ENCODE data around the gene PLA1A. TPM values are rescaled to one million over a fixed set of nuclear protein-coding genes. Genes with fewer than 3 reads are reported as not detected.

The PLA1A gene
- polyA plus RNA-seq, 4 donors, result 5.0 to 15.3 TPM; not detected in 2

DNA sequence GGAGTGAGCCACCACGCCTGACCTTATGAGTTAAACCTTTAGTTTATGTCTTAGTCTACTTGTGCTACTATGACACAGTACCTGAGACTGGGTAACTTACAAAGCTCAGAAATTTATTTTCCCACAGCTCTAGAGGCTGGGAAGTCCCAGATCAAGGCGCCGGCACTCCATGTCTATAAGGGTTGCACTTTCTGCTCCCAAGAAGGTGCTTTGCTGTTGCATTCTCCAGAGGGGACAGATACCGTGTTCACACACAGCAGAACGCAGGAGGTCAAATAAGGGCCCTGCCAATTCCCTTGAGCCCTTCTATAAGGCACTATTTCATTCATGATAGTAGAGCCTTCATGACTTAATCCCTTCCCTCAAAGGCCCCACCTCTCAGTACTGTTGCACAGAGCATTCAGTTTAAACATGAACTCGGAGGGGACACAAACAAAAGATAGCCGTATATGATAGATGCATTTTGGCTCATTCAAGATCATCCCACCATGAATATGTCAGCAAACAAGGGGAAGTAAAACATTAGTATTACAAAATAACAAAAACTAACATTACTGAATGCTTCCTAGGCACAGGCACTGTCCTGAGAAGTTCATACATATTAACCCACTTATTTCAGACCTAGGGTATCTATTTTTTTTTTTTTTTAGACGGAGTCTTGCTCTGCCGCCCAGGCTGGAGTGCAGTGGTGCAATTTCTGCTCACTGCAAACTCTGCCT, 26.5 kb downstream of the PLA1A start:
- no peak overlapping the region for H3K27ac ChIP-seq (ENCODE audit: low read depth in 1 of 3, low read length in 2 of 3)
- DNase-seq, result no peak
- no peak for FAIRE-seq
- H3K36me3 ChIP-seq (ENCODE audit: control insufficient read depth in 3 of 3, insufficient read depth in 2 of 3, low read depth in 1 of 3, low read length in 3 of 3), result peaks cover 0 to 6% (median 0%) of the 10 kb centered on the region in 3 donors
- H3K4me3 ChIP-seq (ENCODE audit: low read depth in 1 of 3, low read length in 3 of 3), result no peak overlapping the region
- WGBS, 3 donors, result 86 to 89% (median 88%) methylated on average over 9 of the region's 9 CpGs
- H3K9me3 ChIP-seq (ENCODE audit: control insufficient read depth in 2 of 2, insufficient read depth in 1 of 2, low read depth in 1 of 2, low read length in 1 of 2), result peaks cover 0 to 4% of the 10 kb centered on the region in 2 donors
- H3K27me3 ChIP-seq (ENCODE audit: control insufficient read depth in 3 of 3, insufficient read depth in 3 of 3, low read length in 3 of 3), result no peaks in the 10 kb centered on the region
- no peaks in the 10 kb centered on the region for H3K4me1 ChIP-seq (ENCODE audit: control insufficient read depth in 3 of 3, insufficient read depth in 2 of 3, low read depth in 1 of 3, low read length in 2 of 3)

DNA sequence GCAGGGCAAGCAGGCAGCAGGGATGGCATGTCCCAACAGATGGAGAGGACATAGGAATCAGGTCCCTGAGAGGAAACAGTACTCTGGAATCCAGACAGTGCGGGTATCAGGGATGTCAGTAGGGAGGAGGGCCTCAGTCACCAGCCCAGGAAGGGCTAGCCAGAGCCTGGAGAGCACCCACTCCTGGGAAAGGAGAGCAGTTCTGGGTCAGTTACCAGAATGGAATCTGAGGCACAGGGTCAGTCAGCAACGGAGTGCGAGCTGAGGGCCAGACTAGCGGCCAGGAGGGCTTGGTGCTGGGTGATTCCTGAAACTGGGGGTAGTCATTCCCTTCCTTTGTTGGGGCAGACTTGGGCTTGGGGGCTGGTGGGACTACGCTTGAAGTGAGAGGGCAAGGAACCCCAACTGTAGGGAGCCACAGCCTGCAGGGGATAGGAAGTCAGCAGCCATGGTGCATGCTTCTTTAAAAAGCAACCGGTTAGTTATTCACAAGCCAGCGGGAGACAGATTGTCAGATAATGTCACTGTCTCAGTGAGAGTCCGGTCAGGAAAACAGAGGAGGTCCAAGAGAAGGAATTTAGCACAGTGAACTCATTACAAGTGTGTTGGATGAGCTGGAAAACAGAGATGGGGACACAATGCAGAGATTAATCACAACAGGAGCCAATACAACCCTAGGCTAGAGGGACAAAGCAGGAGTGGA, 27.9 kb downstream of the PLA1A start:
- H3K27ac ChIP-seq (ENCODE audit: low read depth in 1 of 3, low read length in 2 of 3), result no peak overlapping the region
- H3K36me3 ChIP-seq (ENCODE audit: control insufficient read depth in 3 of 3, insufficient read depth in 2 of 3, low read depth in 1 of 3, low read length in 3 of 3), result peaks cover 0 to 6% (median 0%) of the 10 kb centered on the region in 3 donors
- 76 to 77% (median 77%) methylated on average over 8 of the region's 8 CpGs for WGBS, 3 donors
- no peak overlapping the region for H3K4me3 ChIP-seq (ENCODE audit: low read depth in 1 of 3, low read length in 3 of 3)
- H3K4me1 ChIP-seq (ENCODE audit: control insufficient read depth in 3 of 3, insufficient read depth in 2 of 3, low read depth in 1 of 3, low read length in 2 of 3), result peaks cover 0 to 4% (median 0%) of the 10 kb centered on the region in 3 donors
- DNase-seq (no peak), FAIRE-seq (no peak)
- H3K9me3 ChIP-seq (ENCODE audit: control insufficient read depth in 2 of 2, insufficient read depth in 1 of 2, low read depth in 1 of 2, low read length in 1 of 2), result peaks cover 0 to 4% of the 10 kb centered on the region in 2 donors
- no peaks in the 10 kb centered on the region for H3K27me3 ChIP-seq (ENCODE audit: control insufficient read depth in 3 of 3, insufficient read depth in 3 of 3, low read length in 3 of 3)

DNA sequence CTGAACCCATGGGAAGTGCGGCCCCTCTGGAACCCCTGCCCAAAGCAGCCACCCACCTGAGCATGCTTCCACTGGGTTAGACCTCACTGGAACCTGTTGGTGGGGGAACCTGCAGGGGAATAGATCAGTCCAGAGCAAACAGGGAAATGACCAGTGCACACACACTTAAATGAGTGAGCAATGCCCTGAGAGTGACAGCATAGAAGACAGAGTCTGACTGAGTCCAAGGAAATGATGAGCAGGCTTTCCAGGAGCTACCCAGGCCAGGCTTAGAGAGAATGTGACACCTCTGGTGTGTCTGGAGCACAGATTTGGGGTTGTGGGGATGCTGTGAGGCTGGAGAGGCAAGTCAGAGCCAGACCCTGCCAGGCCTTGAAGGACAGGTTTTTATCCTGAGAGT, 28.5 kb downstream of the PLA1A start:
- Histone ChIP-seq H3K27me3 (ENCODE audit: control insufficient read depth in 3 of 3, insufficient read depth in 3 of 3, low read length in 3 of 3) (no peaks in the 10 kb centered on the region), H3K4me1 (ENCODE audit: control insufficient read depth in 3 of 3, insufficient read depth in 2 of 3, low read depth in 1 of 3, low read length in 2 of 3) (peaks cover 0 to 4% (median 0%) of the 10 kb centered on the region in 3 donors), H3K36me3 (ENCODE audit: control insufficient read depth in 3 of 3, insufficient read depth in 2 of 3, low read depth in 1 of 3, low read length in 3 of 3) (peaks cover 0 to 2% (median 0%) of the 10 kb centered on the region in 3 donors), H3K27ac (ENCODE audit: low read depth in 1 of 3, low read length in 2 of 3) (no peak overlapping the region), H3K4me3 (ENCODE audit: low read depth in 1 of 3, low read length in 3 of 3) (no peak overlapping the region), H3K9me3 (ENCODE audit: control insufficient read depth in 2 of 2, insufficient read depth in 1 of 2, low read depth in 1 of 2, low read length in 1 of 2) (peaks cover 0 to 4% of the 10 kb centered on the region in 2 donors)
- DNase-seq (no peak), FAIRE-seq (no peak)
- WGBS, 3 donors, result 86 to 100% (median 100%) methylated on average over 1 of the region's 1 CpG

- no peak overlapping the region for H3K4me3 ChIP-seq (ENCODE audit: low read depth in 1 of 3, low read length in 3 of 3)
- peak overlapping the region in 1 of 3 donors; percentile 32 for H3K27ac ChIP-seq (ENCODE audit: low read depth in 1 of 3, low read length in 2 of 3)
- H3K27me3 ChIP-seq (ENCODE audit: control insufficient read depth in 3 of 3, insufficient read depth in 3 of 3, low read length in 3 of 3), result no peaks in the 10 kb centered on the region
- 61 to 79% (median 75%) methylated on average over 8 of the region's 8 CpGs for WGBS, 3 donors
- peaks cover 0 to 4% (median 0%) of the 10 kb centered on the region in 3 donors for H3K4me1 ChIP-seq (ENCODE audit: control insufficient read depth in 3 of 3, insufficient read depth in 2 of 3, low read depth in 1 of 3, low read length in 2 of 3)
- DNase-seq (no peak), FAIRE-seq (no peak)
- H3K36me3 ChIP-seq (ENCODE audit: control insufficient read depth in 3 of 3, insufficient read depth in 2 of 3, low read depth in 1 of 3, low read length in 3 of 3), result peaks cover 0 to 2% (median 0%) of the 10 kb centered on the region in 3 donors
- peaks cover 0 to 4% of the 10 kb centered on the region in 2 donors for H3K9me3 ChIP-seq (ENCODE audit: control insufficient read depth in 2 of 2, insufficient read depth in 1 of 2, low read depth in 1 of 2, low read length in 1 of 2)
These were observed 29.8 kb downstream of the PLA1A start for GRCh38 chr3:119627461-119627860.

DNA sequence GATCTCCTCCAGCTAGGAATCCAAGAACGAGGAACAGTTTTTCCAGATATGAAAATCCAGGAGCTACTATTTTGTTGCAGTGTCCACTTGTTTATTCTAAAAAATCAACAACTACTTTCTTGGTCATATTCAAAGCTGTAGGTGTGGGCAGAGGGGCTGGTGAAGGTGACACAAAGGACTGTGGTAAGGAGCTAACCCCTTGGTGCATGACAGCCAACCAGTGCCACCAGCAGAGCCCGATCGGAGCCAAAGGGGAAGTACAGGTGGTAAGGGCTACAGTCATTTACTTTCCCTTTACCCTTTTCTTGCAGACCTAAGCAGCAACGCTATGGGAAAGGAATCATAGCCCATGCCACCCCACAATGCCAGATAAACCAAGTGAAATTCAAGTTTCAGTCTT, 30.7 kb downstream of the PLA1A start:
- H3K4me1 ChIP-seq (ENCODE audit: control insufficient read depth in 3 of 3, insufficient read depth in 2 of 3, low read depth in 1 of 3, low read length in 2 of 3), result peaks cover 0 to 4% (median 0%) of the 10 kb centered on the region in 3 donors
- H3K36me3 ChIP-seq (ENCODE audit: control insufficient read depth in 3 of 3, insufficient read depth in 2 of 3, low read depth in 1 of 3, low read length in 3 of 3), result peaks cover 0 to 2% (median 0%) of the 10 kb centered on the region in 3 donors
- DNase-seq (no peak), FAIRE-seq (no peak)
- H3K27me3 ChIP-seq (ENCODE audit: control insufficient read depth in 3 of 3, insufficient read depth in 3 of 3, low read length in 3 of 3), result no peaks in the 10 kb centered on the region
- peaks cover 0 to 4% of the 10 kb centered on the region in 2 donors for H3K9me3 ChIP-seq (ENCODE audit: control insufficient read depth in 2 of 2, insufficient read depth in 1 of 2, low read depth in 1 of 2, low read length in 1 of 2)
- H3K4me3 ChIP-seq (ENCODE audit: low read depth in 1 of 3, low read length in 3 of 3), result no peak overlapping the region
- H3K27ac ChIP-seq (ENCODE audit: low read depth in 1 of 3, low read length in 2 of 3), result peak overlapping the region in 1 of 3 donors; percentile 0
- WGBS, 3 donors, result 63 to 82% (median 69%) methylated on average over 4 of the region's 4 CpGs

GRCh38 chr3:119628816-119629445, 31.2 kb downstream of the PLA1A start:
- no peak for FAIRE-seq
- Histone ChIP-seq H3K27me3 (ENCODE audit: control insufficient read depth in 3 of 3, insufficient read depth in 3 of 3, low read length in 3 of 3) (no peaks in the 10 kb centered on the region), H3K4me3 (ENCODE audit: low read depth in 1 of 3, low read length in 3 of 3) (no peak overlapping the region), H3K36me3 (ENCODE audit: control insufficient read depth in 3 of 3, insufficient read depth in 2 of 3, low read depth in 1 of 3, low read length in 3 of 3) (peaks cover 0 to 2% (median 0%) of the 10 kb centered on the region in 3 donors), H3K9me3 (ENCODE audit: control insufficient read depth in 2 of 2, insufficient read depth in 1 of 2, low read depth in 1 of 2, low read length in 1 of 2) (peaks cover 0 to 2% of the 10 kb centered on the region in 2 donors), H3K4me1 (ENCODE audit: control insufficient read depth in 3 of 3, insufficient read depth in 2 of 3, low read depth in 1 of 3, low read length in 2 of 3) (peaks cover 0 to 4% (median 0%) of the 10 kb centered on the region in 3 donors), H3K27ac (ENCODE audit: low read depth in 1 of 3, low read length in 2 of 3) (peak overlapping the region in 1 of 3 donors; percentile 22)
- no peak for DNase-seq
- 54 to 84% (median 59%) methylated on average over 1 of the region's 1 CpG for WGBS, 3 donors

GRCh38 chr3:119630128-119630879, 32.6 kb downstream of the PLA1A start:
- H3K36me3 ChIP-seq (ENCODE audit: control insufficient read depth in 3 of 3, insufficient read depth in 2 of 3, low read depth in 1 of 3, low read length in 3 of 3), result peaks cover 0 to under 1% (median 0%) of the 10 kb centered on the region in 3 donors
- DNase-seq (peak in 1 of 2 donors; percentile 40), FAIRE-seq (no peak)
- no peaks in the 10 kb centered on the region for H3K27me3 ChIP-seq (ENCODE audit: control insufficient read depth in 3 of 3, insufficient read depth in 3 of 3, low read length in 3 of 3)
- H3K4me1 ChIP-seq (ENCODE audit: control insufficient read depth in 3 of 3, insufficient read depth in 2 of 3, low read depth in 1 of 3, low read length in 2 of 3), result peaks cover 0 to 4% (median 0%) of the 10 kb centered on the region in 3 donors
- H3K9me3 ChIP-seq (ENCODE audit: control insufficient read depth in 2 of 2, insufficient read depth in 1 of 2, low read depth in 1 of 2, low read length in 1 of 2), result no peaks in the 10 kb centered on the region
- peak overlapping the region in 1 of 3 donors; percentile 15 for H3K27ac ChIP-seq (ENCODE audit: low read depth in 1 of 3, low read length in 2 of 3)
- H3K4me3 ChIP-seq (ENCODE audit: low read depth in 1 of 3, low read length in 3 of 3), result no peak overlapping the region
- WGBS, 3 donors, result 80 to 87% (median 86%) methylated on average over 8 of the region's 8 CpGs
